NCI-H69 (cell line): ENCODE data around the gene MPST.

Source experiments
- DNase-seq: peaks from one replicate; lab custom pipeline; 2025; lab: John Stamatoyannopoulos, UW

The MPST gene

DNA sequence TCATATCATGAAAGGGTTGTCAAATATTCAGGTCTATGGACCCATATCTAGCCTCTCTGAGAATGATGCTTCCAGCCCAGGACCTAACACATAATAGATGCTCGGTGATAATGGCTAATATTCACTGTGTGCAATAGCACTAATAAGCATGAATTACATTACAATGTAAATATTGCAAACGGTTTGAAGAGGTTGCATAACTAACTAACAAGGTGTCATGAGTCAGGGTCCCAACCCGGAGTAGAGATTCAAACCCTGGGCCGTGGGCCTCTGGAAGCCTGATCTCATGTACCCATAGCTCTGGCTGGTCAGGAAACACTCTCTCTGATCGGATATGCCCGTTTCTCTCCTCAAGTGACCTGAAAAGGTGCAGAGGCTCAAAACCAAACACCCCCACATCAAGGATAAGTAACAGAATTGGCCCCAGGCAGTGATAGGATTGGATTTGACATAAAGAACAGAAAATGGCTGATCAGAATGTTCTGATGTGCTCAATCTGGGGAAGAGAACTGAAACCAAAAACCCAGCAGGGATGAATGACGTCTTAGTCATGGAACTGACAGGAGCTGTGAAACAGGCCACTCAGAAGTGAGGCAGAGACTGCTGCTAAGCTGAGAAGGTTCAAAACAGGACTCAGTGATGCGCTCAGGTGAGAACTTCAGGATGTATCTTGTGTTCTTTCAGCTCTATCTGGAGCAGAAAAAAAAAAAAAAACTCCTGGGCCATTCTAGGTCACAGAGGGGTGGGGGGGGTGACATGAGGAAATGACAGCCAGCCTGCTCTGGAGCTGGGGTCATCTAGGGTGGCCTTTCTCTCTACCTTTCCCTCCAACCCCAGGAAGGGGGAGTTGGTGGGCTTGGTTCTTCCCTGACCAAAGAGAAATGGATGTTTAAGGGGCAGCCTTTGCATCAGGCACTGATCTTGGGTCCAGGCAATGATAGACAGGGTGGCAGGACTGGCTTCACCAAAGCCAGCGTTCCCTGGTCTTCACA is 25.4 kb downstream of the MPST start:
- DNase-seq, result no peak

DNA sequence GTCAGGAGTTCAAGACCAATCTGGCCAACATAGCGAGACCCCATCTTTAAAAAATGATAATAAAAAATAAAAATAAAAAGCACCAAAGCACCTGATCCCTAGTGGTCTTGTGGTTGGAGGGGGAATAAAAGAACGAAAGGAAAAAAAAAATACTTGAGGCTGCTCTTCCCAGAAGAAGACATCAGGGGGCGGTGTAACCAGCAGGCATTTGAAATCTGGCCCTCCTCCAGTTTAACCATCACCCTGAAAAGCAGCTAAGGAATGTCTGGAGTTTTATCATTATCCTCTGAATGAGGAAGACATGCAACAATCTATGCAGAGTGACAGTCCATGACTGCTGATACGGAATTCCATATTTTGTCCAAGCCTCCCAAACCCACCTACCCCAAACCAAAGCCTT is 26.4 kb downstream of the MPST start:
- no peak for DNase-seq

DNA sequence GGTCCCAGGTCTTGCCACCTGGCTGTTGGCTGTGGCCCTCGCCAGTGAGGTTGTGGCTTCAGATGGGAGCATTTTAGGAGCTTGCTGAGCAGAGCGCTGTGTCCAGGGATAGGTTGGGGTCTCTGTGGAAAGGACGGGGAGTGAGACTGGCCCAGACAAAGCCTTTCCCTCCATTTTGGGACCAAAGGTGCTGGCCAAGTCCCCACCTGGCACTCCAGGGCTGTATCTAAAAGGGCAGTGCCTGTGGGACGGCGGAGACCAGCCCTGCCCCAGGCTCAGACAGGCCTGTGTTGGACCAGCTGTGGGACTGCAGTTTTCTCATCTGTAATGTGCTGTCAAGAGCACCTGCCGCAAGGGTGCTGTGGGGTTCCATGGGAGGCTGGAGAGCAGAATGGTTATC is 27.0 kb downstream of the MPST start:
- no peak for DNase-seq

DNA sequence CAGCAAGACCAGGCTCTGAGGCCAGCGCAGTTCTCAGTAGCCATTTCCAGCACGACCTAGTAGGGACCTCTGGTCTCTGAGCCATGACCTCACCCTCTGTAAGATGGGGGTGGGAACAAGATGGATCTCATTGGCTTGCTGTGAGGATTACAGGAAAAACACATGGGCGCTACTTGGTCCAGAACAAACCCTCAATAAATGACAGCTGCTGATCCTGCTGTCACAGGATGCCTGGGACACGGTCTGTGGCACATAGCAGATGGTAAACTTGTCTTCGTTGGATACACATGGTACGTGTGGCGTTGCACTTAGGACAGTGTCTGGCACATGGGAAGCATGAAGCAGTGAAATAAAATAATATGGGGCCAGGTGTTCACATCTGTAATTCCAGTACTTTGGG is 27.5 kb downstream of the MPST start:
- no peak for DNase-seq

DNA sequence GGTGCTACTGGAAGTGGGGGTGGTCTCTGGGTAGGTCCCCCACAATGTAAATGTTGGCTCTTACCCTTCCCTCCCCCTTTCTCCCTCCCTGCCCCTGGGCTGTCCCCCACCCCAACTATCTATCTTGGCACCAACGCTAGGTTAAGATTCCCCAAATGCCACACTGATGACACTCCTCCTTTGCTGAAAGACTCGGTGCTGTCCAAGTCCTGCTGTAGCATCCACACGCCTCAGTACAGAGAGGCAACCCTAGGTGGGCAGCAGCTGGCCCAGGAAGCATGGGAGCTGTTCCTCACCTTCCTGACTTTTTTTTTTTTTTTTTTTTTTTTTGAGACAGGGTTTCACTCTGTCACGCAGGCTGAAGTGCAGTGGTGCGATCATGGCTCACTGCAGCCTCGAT is 28.6 kb downstream of the MPST start:
- no peak for DNase-seq

DNA sequence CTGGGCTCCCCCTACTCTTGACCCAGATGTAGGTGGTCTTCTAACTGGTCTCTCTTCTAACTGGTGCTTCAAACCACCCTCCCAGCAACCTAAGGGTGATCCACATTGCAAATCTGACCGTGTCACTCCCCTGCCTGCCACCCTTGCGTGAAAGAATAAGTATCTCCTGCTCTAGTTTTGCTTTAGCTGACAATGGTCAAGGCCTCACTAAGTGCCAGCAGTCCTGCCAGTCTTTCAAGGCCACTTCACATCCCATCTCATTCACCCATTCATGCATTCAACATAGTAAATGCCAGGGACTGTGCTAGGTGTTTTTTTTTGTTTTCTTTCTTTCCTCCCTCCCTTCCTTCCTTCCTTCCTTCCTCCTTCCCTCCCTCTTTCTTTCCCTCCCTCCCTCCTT is 29.7 kb downstream of the MPST start:
- no peak for DNase-seq

DNA sequence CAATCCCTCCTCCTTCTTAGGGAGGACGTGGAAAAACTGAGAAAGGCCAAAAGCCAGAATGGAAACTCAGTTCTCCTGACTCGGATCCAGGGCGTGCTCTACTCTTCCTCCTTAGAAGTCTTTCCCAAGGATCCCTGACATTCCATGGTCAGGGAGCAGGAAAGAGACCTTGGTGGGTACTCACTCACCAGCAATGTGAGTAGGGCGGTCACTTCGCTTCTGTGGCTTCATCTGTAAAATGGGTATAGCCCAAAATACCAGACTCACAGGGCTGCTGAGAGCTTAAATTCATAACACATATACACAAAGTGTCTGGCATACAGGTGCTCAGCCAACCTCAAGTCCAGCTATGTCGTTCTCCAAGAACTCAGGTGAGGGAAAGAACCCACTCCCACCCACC is 31.4 kb downstream of the MPST start:
- no peak for DNase-seq

DNA sequence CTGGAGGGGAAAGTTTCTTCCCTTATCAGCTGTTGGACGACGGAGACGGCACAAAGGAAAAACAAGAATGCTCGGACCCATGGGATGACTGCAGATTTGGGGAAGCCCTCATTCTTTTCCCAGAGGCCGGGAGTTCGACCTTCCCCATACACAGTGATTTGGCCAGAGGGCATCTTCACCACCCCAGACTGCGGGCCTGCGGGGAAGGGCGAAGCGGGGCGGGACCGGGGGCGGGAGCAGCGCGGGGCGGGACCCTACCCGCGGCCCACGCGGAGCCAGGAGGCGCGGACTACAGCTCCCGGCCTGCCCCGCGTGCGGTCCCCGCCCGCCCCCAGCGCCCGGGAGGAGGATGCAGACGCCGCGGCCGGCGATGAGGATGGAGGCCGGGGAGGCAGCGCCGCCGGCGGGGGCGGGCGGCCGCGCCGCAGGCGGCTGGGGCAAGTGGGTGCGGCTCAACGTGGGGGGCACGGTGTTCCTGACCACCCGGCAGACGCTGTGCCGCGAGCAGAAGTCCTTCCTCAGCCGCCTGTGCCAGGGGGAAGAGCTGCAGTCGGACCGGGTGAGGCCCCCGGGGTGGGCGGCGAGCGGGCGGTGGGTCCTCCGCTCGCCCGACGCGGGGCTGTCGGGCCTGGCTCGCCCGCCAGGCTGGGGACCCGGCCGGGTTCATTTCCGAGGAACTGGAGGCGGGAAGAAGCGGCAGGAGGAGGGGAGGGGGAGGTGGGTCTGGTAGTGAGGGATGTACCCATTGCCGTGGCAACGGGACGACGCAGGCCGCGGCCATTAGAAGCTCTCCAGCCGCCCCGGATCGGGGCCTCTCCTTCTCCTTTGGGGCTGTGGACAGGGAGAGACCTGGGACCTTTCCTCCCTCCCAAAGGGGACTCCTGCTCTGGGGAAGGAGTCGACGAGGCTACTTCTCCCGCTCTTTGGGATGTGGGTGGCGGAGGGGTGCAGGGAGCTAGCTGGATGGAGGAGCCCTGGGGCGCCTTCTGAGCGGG is 32.1 kb downstream of the MPST start, which contains the start of gene KCTD17:
KCTD17 (plus strand) TSS at position 352 of the 995 bp plus-strand sequence; CDS start at position 371, 19 bp downstream.
- DNase-seq, result peak; percentile 81

DNA sequence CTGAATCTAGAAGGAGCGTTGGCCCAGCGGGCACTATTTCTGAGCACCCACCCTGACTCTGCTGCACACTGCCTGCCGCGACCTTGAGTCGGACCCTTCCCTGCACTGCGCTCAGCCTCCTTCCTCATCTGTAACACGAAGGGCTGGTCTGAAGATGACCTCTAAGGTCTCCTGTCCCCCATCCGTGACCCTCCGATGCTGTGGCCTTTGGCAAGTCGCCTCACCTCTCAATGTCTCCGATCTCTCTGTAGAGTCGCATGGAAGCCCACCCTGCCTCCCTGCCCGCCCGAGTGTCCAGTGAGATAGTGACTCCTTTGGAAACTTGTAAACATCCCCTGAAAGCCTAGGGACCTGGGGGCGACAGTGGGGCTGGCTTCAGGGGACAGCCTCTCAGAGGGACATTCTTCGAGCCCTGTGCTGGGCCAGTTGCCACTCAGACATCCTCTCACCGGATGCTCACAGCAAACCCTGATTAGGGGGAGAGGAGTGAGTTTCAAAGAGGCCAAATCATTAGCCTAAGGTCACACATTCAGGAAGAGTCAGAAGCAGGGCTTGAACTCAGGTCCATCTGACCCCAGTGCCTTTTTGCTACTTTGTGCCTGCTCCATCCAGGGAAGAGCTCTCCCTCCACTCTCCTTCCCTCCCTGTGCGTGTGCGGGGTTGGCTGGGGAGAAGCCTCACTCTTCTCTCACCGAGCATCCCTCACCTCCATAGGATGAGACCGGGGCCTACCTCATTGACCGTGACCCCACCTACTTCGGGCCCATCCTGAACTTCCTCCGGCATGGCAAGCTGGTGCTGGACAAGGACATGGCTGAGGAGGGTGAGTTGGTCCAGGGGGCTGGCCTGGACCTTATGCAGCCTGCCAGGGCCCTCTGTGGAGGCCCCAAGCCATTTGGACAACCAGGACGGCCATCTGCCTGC is 33.1 kb downstream of the MPST start:
- no peak for DNase-seq

DNA sequence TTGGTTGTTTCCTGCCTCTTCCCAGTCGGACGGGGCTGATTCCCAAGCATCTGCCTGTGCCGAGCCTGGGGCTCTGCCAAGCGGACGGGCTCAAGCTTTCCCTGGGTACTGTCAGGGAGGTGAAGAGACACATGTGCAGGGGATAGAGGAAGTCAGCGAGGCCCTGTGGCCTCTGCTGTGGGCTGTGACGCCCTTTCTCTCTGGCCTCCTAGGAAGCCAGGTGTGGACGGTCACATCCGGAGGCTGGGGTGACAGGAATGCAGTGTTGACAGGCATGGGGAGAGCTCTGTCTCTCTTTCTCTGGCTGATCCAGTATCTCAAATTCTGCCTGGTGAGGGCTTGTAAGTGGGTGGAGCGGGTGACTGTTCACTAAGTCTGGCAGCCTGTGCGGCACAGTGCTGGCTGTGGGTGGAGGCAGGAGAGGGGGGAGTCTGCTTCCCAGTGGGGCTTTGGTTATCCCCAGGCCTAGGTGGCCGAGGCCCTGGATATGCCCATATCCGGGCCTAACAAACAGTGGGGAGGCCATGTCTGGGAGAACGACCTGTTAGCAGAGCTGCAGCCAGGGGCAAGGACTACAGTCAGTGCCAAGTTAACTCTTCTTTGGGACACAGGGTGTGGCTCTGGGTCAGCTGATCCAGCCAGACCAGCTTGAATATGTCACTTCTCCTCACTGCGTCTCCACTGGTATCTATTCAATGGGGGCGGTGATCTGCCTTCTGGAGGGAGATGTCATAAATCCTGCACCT is 33.9 kb downstream of the MPST start:
- no peak for DNase-seq

DNA sequence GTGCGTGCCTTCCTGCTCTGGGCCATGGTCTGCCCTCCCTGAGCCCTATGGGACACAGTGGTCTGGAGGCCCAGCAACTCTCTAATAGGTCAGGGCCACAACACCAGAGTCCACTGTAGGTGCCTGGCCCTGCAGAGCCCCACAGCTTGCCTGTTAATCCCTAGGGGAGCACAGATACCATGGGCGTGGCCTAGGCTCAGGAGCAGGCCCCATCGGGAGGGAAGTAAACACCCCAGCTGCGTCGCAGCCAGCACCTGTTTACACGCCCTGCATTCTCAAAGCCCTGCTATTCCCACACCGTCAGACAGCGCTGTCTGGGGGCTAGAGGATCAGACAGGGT is 34.5 kb downstream of the MPST start:
- DNase-seq, result peak; percentile 78

DNA sequence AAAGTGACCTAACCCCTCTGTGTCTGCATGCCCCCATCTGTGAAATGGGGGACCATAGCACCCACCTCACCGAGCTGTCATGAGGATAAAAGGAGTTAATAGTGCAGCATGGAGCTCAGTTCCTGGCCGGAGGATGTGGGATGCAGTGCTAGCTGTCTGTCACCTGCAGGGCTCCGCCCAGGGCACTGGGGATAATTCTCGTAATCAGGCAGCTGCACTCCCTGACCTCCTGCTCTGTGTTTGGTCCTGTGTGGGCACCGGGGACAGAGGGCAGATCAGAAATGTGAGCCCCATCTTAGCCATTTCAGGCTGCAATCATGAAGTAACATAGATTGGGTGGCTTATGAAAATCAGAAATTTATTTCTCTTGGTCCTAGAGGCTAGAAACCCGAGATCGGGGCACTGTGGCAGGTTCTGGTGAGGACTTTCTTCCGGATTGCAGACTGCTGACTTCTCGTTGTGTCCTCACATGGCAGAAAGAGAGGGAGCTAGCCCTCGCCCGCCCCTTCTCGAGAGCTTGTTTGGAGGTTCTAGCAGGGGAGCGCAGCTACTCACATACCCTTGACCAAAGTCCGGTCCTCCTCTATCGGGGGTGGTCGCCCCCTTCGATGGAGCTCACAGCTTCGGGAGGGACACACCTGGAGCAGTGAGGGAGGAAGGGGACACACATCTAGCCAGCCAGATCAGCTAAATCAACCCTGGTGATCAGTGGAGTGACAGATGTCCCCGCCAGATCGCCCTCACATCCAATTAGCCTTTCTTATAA is 35.2 kb downstream of the MPST start:
- no peak for DNase-seq

DNA sequence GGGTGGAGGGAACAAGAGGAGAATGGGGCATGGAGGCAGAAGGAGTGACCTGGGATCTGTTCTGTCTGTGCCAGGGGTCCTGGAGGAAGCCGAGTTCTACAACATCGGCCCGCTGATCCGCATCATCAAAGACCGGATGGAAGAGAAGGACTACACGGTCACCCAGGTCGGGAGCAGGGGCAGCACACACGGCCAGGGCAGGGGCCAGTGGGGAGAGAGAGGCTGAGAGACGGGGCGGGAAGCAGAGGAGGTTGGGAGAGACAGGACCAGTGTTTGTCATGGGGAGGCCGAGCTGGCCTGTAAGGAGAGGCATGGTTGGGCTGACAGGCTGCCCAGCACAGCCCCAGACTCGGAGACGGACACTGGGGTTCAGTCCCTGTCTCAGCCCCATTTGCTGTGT is 36.7 kb downstream of the MPST start:
- DNase-seq, result no peak

DNA sequence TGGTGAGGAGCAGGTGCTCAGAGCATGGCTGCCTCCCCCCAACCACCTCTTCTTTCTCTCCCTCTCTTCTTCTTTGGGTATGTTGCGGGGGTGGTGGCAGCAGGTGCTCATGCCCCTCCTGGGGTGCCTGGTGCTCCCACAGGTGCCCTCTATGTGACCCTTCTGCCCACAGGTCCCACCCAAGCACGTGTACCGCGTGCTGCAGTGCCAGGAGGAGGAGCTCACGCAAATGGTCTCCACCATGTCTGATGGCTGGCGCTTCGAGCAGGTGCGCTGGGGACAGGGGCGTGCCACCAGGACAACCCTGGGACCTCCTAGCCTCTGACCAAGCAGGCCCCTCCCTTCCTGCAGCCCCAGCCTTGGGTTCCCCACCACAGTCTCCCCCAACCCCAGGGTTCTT is 37.7 kb downstream of the MPST start:
- DNase-seq, result no peak

DNA sequence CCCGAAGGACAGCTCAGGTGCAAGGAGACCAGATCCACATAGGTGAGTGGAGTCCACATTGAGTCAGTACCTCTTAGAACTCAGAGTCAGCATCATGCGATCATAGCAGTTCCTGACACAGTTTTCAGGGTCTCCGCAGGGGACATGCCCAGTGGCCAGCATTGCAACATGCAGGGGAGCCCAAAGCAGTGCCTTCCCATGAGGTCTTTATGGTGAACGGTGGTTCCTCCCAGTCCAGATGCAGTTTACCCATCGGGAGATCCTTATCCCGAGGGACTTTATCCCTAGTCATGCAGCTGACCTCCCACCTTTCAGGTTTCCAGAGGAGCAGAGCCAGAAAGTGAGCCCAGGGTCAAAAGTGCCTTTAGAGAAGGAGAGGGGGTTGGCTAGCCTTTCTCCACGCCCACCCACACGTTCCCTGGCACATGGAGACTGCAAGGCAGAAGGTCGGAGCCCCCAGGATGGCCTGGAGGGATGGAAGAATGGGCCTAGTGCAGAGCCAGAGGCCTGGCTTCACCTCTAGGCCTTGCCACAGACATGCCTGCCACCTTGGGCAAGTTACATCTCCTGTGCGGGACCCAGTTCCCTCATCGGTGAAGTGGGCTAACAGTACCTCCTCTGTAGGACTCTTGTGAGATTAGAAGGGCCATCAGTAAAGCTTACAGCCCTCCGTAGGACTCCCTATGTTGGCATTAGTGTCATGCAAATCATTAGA is 38.4 kb downstream of the MPST start:
- no peak for DNase-seq

DNA sequence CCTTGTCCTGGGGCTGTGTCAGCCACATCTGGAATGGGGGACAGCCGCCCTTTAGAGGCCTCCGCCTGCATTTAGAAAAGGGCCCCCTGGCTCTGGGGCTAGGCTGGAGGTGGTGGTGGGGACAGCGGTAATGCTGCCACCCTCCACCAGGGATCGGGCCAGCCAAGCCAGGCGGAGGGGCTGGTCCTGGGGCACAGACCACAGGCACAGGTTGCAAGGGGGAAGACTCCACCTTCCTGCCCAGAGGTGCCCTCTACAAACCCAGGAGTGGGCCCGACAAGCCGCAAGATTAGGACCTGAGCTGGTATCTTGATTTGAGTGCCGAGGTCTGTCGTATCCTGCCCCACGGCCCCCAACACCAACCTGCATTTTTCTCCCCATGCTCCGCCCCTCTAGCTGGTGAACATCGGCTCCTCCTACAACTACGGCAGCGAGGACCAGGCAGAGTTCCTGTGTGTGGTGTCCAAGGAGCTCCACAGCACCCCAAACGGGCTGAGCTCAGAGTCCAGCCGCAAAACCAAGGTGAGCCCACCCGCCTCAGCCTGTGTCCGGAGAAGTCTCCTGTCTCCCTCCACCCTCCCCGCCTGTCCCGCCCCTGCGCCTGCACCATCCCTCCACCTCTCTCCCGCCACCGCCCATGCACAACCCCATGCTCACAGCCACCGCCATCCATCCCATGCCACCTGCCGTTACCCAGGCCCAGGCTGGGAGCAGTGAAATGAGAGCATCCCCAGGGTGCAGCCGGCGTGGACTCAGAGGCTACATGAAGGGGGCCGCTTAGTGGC is 39.6 kb downstream of the MPST start:
- DNase-seq, result no peak

DNA sequence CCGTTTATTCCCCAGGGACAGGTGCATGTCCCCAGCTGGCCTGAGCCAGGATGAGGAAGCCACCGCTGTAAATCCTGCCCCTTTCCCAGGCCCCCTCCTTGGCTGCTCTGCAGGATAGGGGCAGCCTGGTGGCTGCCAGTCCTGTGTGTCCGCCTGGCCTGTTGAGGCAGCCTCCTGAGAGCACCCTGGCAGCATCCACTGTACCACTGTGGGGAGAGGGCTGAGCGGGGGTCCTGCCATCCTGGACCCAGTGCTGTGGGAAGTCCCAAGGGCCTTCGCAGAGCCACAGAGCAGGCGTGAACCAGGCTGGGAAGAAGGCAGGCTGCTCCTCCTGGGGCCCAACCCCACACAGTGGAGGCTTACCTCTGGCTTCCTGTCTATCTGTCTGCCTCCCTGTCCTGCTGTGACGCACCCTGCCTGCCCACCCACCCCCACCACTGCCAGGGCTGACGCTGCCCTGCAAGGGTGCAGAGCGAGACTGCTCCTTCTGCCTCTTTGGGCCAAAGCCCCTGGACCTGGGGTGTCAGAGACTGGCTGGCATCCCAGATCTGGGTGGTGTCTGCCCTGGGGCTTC is 40.4 kb downstream of the MPST start:
- DNase-seq, result no peak
